HCT116 (cell line): ENCODE results near the gene TMEM217. TPM values are rescaled to one million over a fixed set of nuclear protein-coding genes. Genes with fewer than 3 reads are reported as not detected.

Experiments
- ATAC-seq: fragments of 200-7000 bp; cut with Tn5 transposase; 2 replicates; pipeline ENCODE4 v1.9.1; 2020; ENCODE audit warnings: mild to moderate bottlenecking, moderate library complexity
- BruUV-seq: library from RNA; stranded (reverse); fragments of 400-500 nt; replicated peaks from 2 replicates; lab custom pipeline; 2021; lab: Mats Ljungman, UMichigan
- CTCF ChIA-PET: fragments of 300-600 bp; sonication (Branson Sonifier 250); formaldehyde crosslinking; loops from one replicate; lab custom pipeline; 2021; ENCODE audit warnings: antibody characterized with exemption; lab: Charles Lee
- POLR2A ChIA-PET: fragments of 300-600, 350-600 bp; sonication (Branson Sonifier 250); formaldehyde crosslinking; loops from one replicate; lab custom pipeline; 2021; ENCODE audit warnings: antibody characterized with exemption; lab: Charles Lee
- RAD21 ChIA-PET, 2 experiments: fragments of 300-600 bp; sonication (Branson Sonifier 250); formaldehyde crosslinking; loops; one replicate each; lab custom pipeline; 2023; ENCODE audit warnings: low total read pairs in 2 of 2; ENCODE audit not compliant: uncharacterized antibody in 2 of 2, unreplicated experiment in 2 of 2, low non-redundant PET in 1 of 2; lab: Charles Lee
- DNase-seq: peaks from one replicate; pipeline ENCODE4 v3.0.0-alpha.2; 2010; ENCODE audit warnings: low read depth, low spot score
- H2AFZ ChIP-seq: fragments of 200-600 bp; shearing (Covaris generic), sonication (generic); 2 replicates; pipeline ENCODE4 v1.6.1; 2017; ENCODE audit warnings: low read depth, mixed run types, mixed read lengths, antibody characterized with exemption, low read length; ENCODE audit not compliant: poor library complexity, severe bottlenecking
- H3K27ac ChIP-seq: 2 replicates; pipeline ENCODE4 v1.5.1; 2012; ENCODE audit warnings: low read depth, low read length
- H3K27me3 ChIP-seq: fragments of 200-600 bp; sonication (generic); 2 replicates; pipeline ENCODE4 v1.6.1; 2016; ENCODE audit warnings: mixed run types, low read length, mixed read lengths; ENCODE audit not compliant: insufficient read depth
- H3K36me3 ChIP-seq, 2 experiments: fragments of 200-500 bp in 1 of 2; fragments of 200-600 bp in 1 of 2; sonication (Bioruptor generic) in 1 of 2; sonication (generic) in 1 of 2; 2 replicates each; pipeline versions ENCODE4 v1.5.1 to v1.6.1; 2014 to 2016; ENCODE audit warnings: low read length in 2 of 2, inconsistent platforms in 1 of 2, mixed read lengths in 1 of 2, mixed run types in 1 of 2; ENCODE audit not compliant: insufficient read depth in 2 of 2, control insufficient read depth in 1 of 2
- H3K4me1 ChIP-seq, 2 experiments: fragments of 200-600 bp in 1 of 2; sonication (generic) in 1 of 2; 2 replicates each; pipeline versions ENCODE4 v1.5.1 to v1.6.1; 2012 to 2017; ENCODE audit warnings: low read length in 2 of 2, inconsistent platforms in 1 of 2, mild to moderate bottlenecking in 1 of 2, mixed read lengths in 1 of 2, mixed run types in 1 of 2, moderate library complexity in 1 of 2; ENCODE audit not compliant: insufficient read depth in 2 of 2, control insufficient read depth in 1 of 2
- H3K4me2 ChIP-seq: fragments of 200-600 bp; sonication (generic); 2 replicates; pipeline ENCODE4 v1.6.1; 2017; ENCODE audit warnings: mixed run types, low read length, mixed read lengths
- H3K4me3 ChIP-seq, 2 experiments: fragments of 200-600 bp in 1 of 2; sonication (generic) in 1 of 2; replicated peaks in 1 of 2; 2 replicates each; pipeline ENCODE4 v1.5.1; 2011 to 2016; ENCODE audit warnings: low read length in 2 of 2, control low read depth in 1 of 2, low read depth in 1 of 2, mild to moderate bottlenecking in 1 of 2, mixed read lengths in 1 of 2, mixed run types in 1 of 2
- H3K79me2 ChIP-seq: fragments of 200-600 bp; sonication (generic); 2 replicates; pipeline ENCODE4 v1.6.1; 2017; ENCODE audit warnings: mild to moderate bottlenecking, mixed run types, low read length, moderate library complexity, mixed read lengths; ENCODE audit not compliant: insufficient read depth
- H3K9ac ChIP-seq: fragments of 200-600 bp; sonication (generic); 2 replicates; pipeline ENCODE4 v1.6.1; 2016; ENCODE audit warnings: low read length, mixed read lengths
- H3K9me2 ChIP-seq: fragments of 200-600 bp; sonication (generic), shearing (Covaris generic); 2 replicates; pipeline ENCODE4 v1.6.1; 2017; ENCODE audit warnings: mixed run types, mild to moderate bottlenecking, moderate library complexity; ENCODE audit not compliant: insufficient read depth
- H3K9me3 ChIP-seq, 2 experiments: fragments of 200-500 bp in 1 of 2; fragments of 200-600 bp in 1 of 2; sonication (Bioruptor generic) in 1 of 2; sonication (generic) in 1 of 2; 2 replicates each; pipeline ENCODE4 v1.6.1; 2014 to 2017; ENCODE audit warnings: low read length in 2 of 2, mixed read lengths in 2 of 2, inconsistent platforms in 1 of 2, low read depth in 1 of 2, mild to moderate bottlenecking in 1 of 2, mixed run types in 1 of 2, moderate library complexity in 1 of 2; ENCODE audit not compliant: control insufficient read depth in 1 of 2, insufficient read depth in 1 of 2
- H4K20me1 ChIP-seq: fragments of 200-600 bp; sonication (generic), shearing (Covaris generic); 2 replicates; pipeline ENCODE4 v1.6.1; 2017; ENCODE audit warnings: mixed run types, mild to moderate bottlenecking, moderate library complexity; ENCODE audit not compliant: insufficient read depth
- RAD21 ChIP-seq: IDR thresholded peaks from 2 replicates; pipeline ENCODE4 v1.6.1; 2012; ENCODE audit warnings: low read depth, mild to moderate bottlenecking
- REST ChIP-seq: IDR thresholded peaks from 2 replicates; pipeline ENCODE4 v1.6.1; 2012; ENCODE audit warnings: low read depth
- intact Hi-C: fragments of 100-400 bp; cut with micrococcal nuclease; formaldehyde crosslinking; loops from 2 replicates; pipeline ENCODE4 v1.10.0; 2022
- total RNA-seq: library from RNA; stranded (reverse); gene quantifications from one replicate; pipeline ENCODE4 v1.2.1, GENCODE V29; 2021; ENCODE audit not compliant: unreplicated experiment

Gene TMEM217
- total RNA-seq, 1 experiment from 2014 or later = 0.98 TPM

GRCh38 chr6:37222992-37223391 is 35.0 kb downstream of the TMEM217 start:
- H3K27ac ChIP-seq = peak overlapping the region; percentile 71; the same call in 1 of the 2 replicates
- BruUV-seq = no TSS peak
- peak overlapping the region; percentile 24 for H3K9ac ChIP-seq
- DNase-seq (no peak), ATAC-seq (no peak)
- H3K9me3 ChIP-seq = no peaks in the 10 kb centered on the region
- peaks cover 12 to 15% of the 10 kb centered on the region in 2 experiments for H3K4me1 ChIP-seq
- no peaks in the 10 kb centered on the region for H3K27me3 ChIP-seq
- POLR2A ChIA-PET = interaction anchor here (0.6 to 1.1 kb wide), 3 partner anchors 17 to 194 kb away, joined by 3 to 4 read pairs (median 3); no protein-coding TSS in a partner anchor
- intact Hi-C loops = no loop called here
- TF ChIP-seq REST (no peak), RAD21 (peak; percentile 1; the same call in 1 of the 2 replicates)
- TF ChIP-seq, all 23 proteins: peak for 1
- H3K79me2 ChIP-seq = no peaks in the 10 kb centered on the region
- H2AFZ ChIP-seq = peak overlapping the region; percentile 51
- H3K9me2 ChIP-seq = no peaks in the 10 kb centered on the region
- H4K20me1 ChIP-seq = no peaks in the 10 kb centered on the region
- peak overlapping the region; percentile 79 for H3K4me2 ChIP-seq
- no peaks in the 10 kb centered on the region for H3K36me3 ChIP-seq
- ChIA-PET RAD21 (no interaction called here), CTCF (interaction anchor here (1.2 to 1.5 kb wide), 2 partner anchors 12 to 201 kb away, joined by 3 to 6 read pairs; no protein-coding TSS in a partner anchor)
- H3K4me3 ChIP-seq = peak overlapping the region; percentile 50 to 56
